GM21381 (cell line): ENCODE measurements around the gene ZNF175.

Source experiments
- ATAC-seq: cut with Tn5 transposase; IDR thresholded peaks from one replicate; pipeline ENCODE4 v1.9.1; 2021; ENCODE audit warnings: mild to moderate bottlenecking, moderate library complexity; ENCODE audit not compliant: unreplicated experiment

The ZNF175 gene

GRCh38 chr19:51570962-51571575 lies at the start of gene ZNF175:
TSS of gene ZNF175 (plus strand) at chr19:51571283. CDS start at chr19:51573330, 2,047 bp downstream.
- peak; percentile 92 for ATAC-seq

GRCh38 chr19:51521357-51521756 lies 49.7 kb upstream of the ZNF175 start:
- ATAC-seq: no peak

- no peak for ATAC-seq
Observed at GRCh38 chr19:51521781-51522180, 49.3 kb upstream of the ZNF175 start.

GRCh38 chr19:51524666-51525264 lies 46.3 kb upstream of the ZNF175 start:
- no peak for ATAC-seq

GRCh38 chr19:51525651-51526050 lies 45.4 kb upstream of the ZNF175 start:
- ATAC-seq: no peak

- no peak for ATAC-seq
Observed at GRCh38 chr19:51529301-51529700, 41.8 kb upstream of the ZNF175 start.

GRCh38 chr19:51530616-51531015 lies 40.5 kb upstream of the ZNF175 start:
- no peak for ATAC-seq

- ATAC-seq: no peak
Observed at GRCh38 chr19:51531349-51532315, 39.5 kb upstream of the ZNF175 start, which contains the start of gene SIGLEC6. TSS of gene SIGLEC6 (minus strand) at chr19:51531670. CDS start at chr19:51531648, 22 bp downstream.

GRCh38 chr19:51535535-51535934 lies 35.5 kb upstream of the ZNF175 start:
- ATAC-seq: no peak

GRCh38 chr19:51539821-51540366 lies 31.2 kb upstream of the ZNF175 start:
- ATAC-seq: no peak

GRCh38 chr19:51541458-51542357 lies 29.4 kb upstream of the ZNF175 start:
- ATAC-seq: no peak

GRCh38 chr19:51542699-51543098 lies 28.4 kb upstream of the ZNF175 start:
- no peak for ATAC-seq

- ATAC-seq: no peak
Observed at GRCh38 chr19:51544038-51544437, 27.0 kb upstream of the ZNF175 start.

- ATAC-seq: no peak
Observed at GRCh38 chr19:51546107-51546649, 24.9 kb upstream of the ZNF175 start.

GRCh38 chr19:51546650-51547396 lies 24.3 kb upstream of the ZNF175 start:
- no peak for ATAC-seq

- no peak for ATAC-seq
Observed at GRCh38 chr19:51547397-51548212, 23.5 kb upstream of the ZNF175 start.

GRCh38 chr19:51548213-51548651 lies 22.9 kb upstream of the ZNF175 start:
- ATAC-seq: no peak

- ATAC-seq: no peak
Observed at GRCh38 chr19:51548891-51549305, 22.2 kb upstream of the ZNF175 start.
